Tibial nerve (tissue), 4 donors: ENCODE results near the gene FAM193B. TPM values are rescaled to one million over a fixed set of nuclear protein-coding genes. Genes with fewer than 3 reads are reported as not detected.
A peak's percentile ranks its signal among the peaks of the same experiment; 100 is the strongest.

Source experiments
- DNase-seq, 2 donors: peaks; one replicate each; pipeline ENCODE4 v3.0.0-alpha.2; 2019; ENCODE audit warnings: low spot score in 2 of 2
- H3K27ac ChIP-seq, 4 donors: fragments of 200-600 bp; sonication (generic) in 3 of 4; one replicate each; pipeline ENCODE4 v1.5.1; 2017 to 2019; ENCODE audit warnings: mild to moderate bottlenecking in 1 of 4
- H3K27me3 ChIP-seq, 2 donors: fragments of 200-600 bp; sonication (generic) in 1 of 2; one replicate each; pipeline versions ENCODE4 v1.5.1 to v1.6.0; 2017 to 2019
- H3K36me3 ChIP-seq, 3 donors: fragments of 200-600 bp; sonication (generic); one replicate each; pipeline ENCODE4 v1.5.1; 2018 to 2019
- H3K4me1 ChIP-seq, 4 donors: fragments of 200-600 bp; sonication (generic) in 3 of 4; one replicate each; pipeline ENCODE4 v1.5.1; 2017 to 2019
- H3K4me3 ChIP-seq, 4 donors: fragments of 200-600 bp; sonication (generic) in 3 of 4; one replicate each; pipeline ENCODE4 v1.5.1; 2017 to 2019; ENCODE audit warnings: mild to moderate bottlenecking in 1 of 4, moderate library complexity in 1 of 4
- H3K9me3 ChIP-seq, 4 donors: fragments of 200-600 bp; sonication (generic) in 3 of 4; one replicate each; pipeline ENCODE4 v1.5.1; 2017 to 2019
- CTCF ChIP-seq, 5 experiments: fragments of 200-600 bp in 3 of 5; fragments of 450-650 bp in 2 of 5; sonication (generic) in 3 of 5; IDR thresholded peaks; one replicate each; pipeline ENCODE4 v1.5.1; 2016 to 2019; ENCODE audit warnings: antibody characterized with exemption in 5 of 5, mild to moderate bottlenecking in 3 of 5, moderate library complexity in 2 of 5
- EP300 ChIP-seq, 2 donors: sonication (generic); formaldehyde crosslinking; IDR thresholded peaks; one replicate each; pipeline ENCODE4 v1.6.1; 2017; ENCODE audit warnings: antibody characterized with exemption in 2 of 2, mild to moderate bottlenecking in 1 of 2
- POLR2A ChIP-seq, 2 donors: fragments of 450-650 bp; IDR thresholded peaks; one replicate each; pipeline ENCODE4 v1.6.1; 2017; ENCODE audit warnings: antibody characterized with exemption in 2 of 2, mild to moderate bottlenecking in 2 of 2, moderate library complexity in 2 of 2
- WGBS, 2 donors: methylation state at CpG; one replicate each; pipeline ENCODE4 v1.1.5; 2018; 5-methylcytosine and 5-hydroxymethylcytosine counted together
- total RNA-seq, 4 donors: library from RNA; depleted of rRNA; stranded (reverse); fragments of >200 nt; gene quantifications; one replicate each; pipeline ENCODE4 v1.1.0, GENCODE V29; 2016

FAM193B gene
- total RNA-seq, 4 donors from 2014 or later: 82.4 to 152 (median 115) TPM

GRCh38 chr5:177511181-177511580 is 43.2 kb downstream of the FAM193B start:
- TF ChIP-seq CTCF (IDR thresholded peaks at IDR 0.05): no peak
- TF ChIP-seq EP300 (IDR thresholded peaks at IDR 0.05): no peak
- no peaks in the 10 kb centered on the region for H3K9me3 ChIP-seq

GRCh38 chr5:177510567-177511053 is 43.8 kb downstream of the FAM193B start:
- no peak for DNase-seq
- Histone ChIP-seq H3K27me3 (no peaks in the 10 kb centered on the region), H3K36me3 (peaks cover 2 to 59% (median 13%) of the 10 kb centered on the region in 3 donors), H3K9me3 (no peaks in the 10 kb centered on the region), H3K4me3 (no peak overlapping the region), H3K27ac (peak overlapping the region in 2 of 4 donors; percentile 69 to 71), H3K4me1 (peaks cover 3 to 30% (median 6%) of the 10 kb centered on the region in 4 donors)
- TF ChIP-seq EP300 (IDR thresholded peaks at IDR 0.05) (no peak), POLR2A (IDR thresholded peaks at IDR 0.05) (no peak), CTCF (IDR thresholded peaks at IDR 0.05) (no peak)
- WGBS, 2 donors: 85 to 93% methylated on average over 15 of the region's 15 CpGs

More at GRCh38 chr5:177511181-177511580, 43.2 kb downstream of the FAM193B start:
- Histone ChIP-seq H3K27me3 (no peaks in the 10 kb centered on the region), H3K4me1 (peaks cover 3 to 36% (median 11%) of the 10 kb centered on the region in 4 donors), H3K36me3 (peaks cover 2 to 62% (median 13%) of the 10 kb centered on the region in 3 donors), H3K27ac (peak overlapping the region in 2 of 4 donors; percentile 59 to 69), H3K4me3 (no peak overlapping the region)
- whole genome bisulfite sequencing, 2 donors: 87 to 90% methylated on average over 5 of the region's 5 CpGs
- DNase-seq: no peak

- 59 to 68% methylated on average over 10 to 11 of the region's 11 CpGs for WGBS, 2 donors
- Histone ChIP-seq H3K4me3 (peak overlapping the region in 3 of 4 donors; percentile 22 to 45 (median 37)), H3K9me3 (no peaks in the 10 kb centered on the region), H3K4me1 (peaks cover 0 to 25% (median 2%) of the 10 kb centered on the region in 4 donors), H3K36me3 (peaks cover 2 to 58% (median 13%) of the 10 kb centered on the region in 3 donors), H3K27ac (peak overlapping the region in 3 of 4 donors; percentile 63 to 71 (median 68)), H3K27me3 (no peaks in the 10 kb centered on the region)
- TF ChIP-seq CTCF (IDR thresholded peaks at IDR 0.05) (no peak), EP300 (IDR thresholded peaks at IDR 0.05) (no peak), POLR2A (IDR thresholded peaks at IDR 0.05) (no peak)
- DNase-seq: no peak
Observed at GRCh38 chr5:177509991-177510566, 44.3 kb downstream of the FAM193B start.

- H3K27me3 ChIP-seq: no peaks in the 10 kb centered on the region
- 40 to 45% methylated on average over 13 to 14 of the region's 20 CpGs for WGBS, 2 donors
- H3K27ac ChIP-seq: peak within 1 kb of the TSS in 3 of 4 donors; percentile 63 to 71 (median 68)
- no peak for DNase-seq
- peaks cover 2 to 58% (median 13%) of the 10 kb centered on the region in 3 donors for H3K36me3 ChIP-seq
- peaks cover 0 to 18% (median 2%) of the 10 kb centered on the region in 4 donors for H3K4me1 ChIP-seq
- no peaks in the 10 kb centered on the region for H3K9me3 ChIP-seq
- H3K4me3 ChIP-seq: peak within 1 kb of the TSS; percentile 20 to 45 (median 30)
- no peak for TF ChIP-seq CTCF (IDR thresholded peaks at IDR 0.05)
- no peak for TF ChIP-seq POLR2A (IDR thresholded peaks at IDR 0.05)
- no peak for TF ChIP-seq EP300 (IDR thresholded peaks at IDR 0.05)
Observed at GRCh38 chr5:177509381-177509951, 44.9 kb downstream of the FAM193B start, which contains the start of gene DOK3. DOK3 (minus strand) TSS chr5:177509826; CDS start chr5:177509540, 286 bp downstream.

- Histone ChIP-seq H3K36me3 (peaks cover 3 to 58% (median 13%) of the 10 kb centered on the region in 3 donors), H3K9me3 (no peaks in the 10 kb centered on the region), H3K4me3 (peak overlapping the region; percentile 20 to 45 (median 30)), H3K27ac (peak overlapping the region in 3 of 4 donors; percentile 63 to 71 (median 68)), H3K4me1 (peaks cover 0 to 16% (median 2%) of the 10 kb centered on the region in 4 donors), H3K27me3 (no peaks in the 10 kb centered on the region)
- TF ChIP-seq CTCF (IDR thresholded peaks at IDR 0.05): no peak
- no peak for TF ChIP-seq POLR2A (IDR thresholded peaks at IDR 0.05)
- TF ChIP-seq EP300 (IDR thresholded peaks at IDR 0.05): no peak
- no peak for DNase-seq
- WGBS, 2 donors: 49 to 59% methylated on average over 8 of the region's 8 CpGs
Observed at GRCh38 chr5:177508837-177509236, 45.5 kb downstream of the FAM193B start.
